COLO668 (cell line): ENCODE results near the gene NFKBIL1.
"Not testable (repeated sequence)": the region's sequence is repeated elsewhere in the genome, so short reads cannot be mapped to it uniquely, and the experiment has no call there.

ENCODE experiments used
- DNase-seq: peaks from one replicate; lab custom pipeline; 2025; ENCODE audit not compliant: unreplicated experiment; lab: John Stamatoyannopoulos, UW

Gene NFKBIL1

DNA sequence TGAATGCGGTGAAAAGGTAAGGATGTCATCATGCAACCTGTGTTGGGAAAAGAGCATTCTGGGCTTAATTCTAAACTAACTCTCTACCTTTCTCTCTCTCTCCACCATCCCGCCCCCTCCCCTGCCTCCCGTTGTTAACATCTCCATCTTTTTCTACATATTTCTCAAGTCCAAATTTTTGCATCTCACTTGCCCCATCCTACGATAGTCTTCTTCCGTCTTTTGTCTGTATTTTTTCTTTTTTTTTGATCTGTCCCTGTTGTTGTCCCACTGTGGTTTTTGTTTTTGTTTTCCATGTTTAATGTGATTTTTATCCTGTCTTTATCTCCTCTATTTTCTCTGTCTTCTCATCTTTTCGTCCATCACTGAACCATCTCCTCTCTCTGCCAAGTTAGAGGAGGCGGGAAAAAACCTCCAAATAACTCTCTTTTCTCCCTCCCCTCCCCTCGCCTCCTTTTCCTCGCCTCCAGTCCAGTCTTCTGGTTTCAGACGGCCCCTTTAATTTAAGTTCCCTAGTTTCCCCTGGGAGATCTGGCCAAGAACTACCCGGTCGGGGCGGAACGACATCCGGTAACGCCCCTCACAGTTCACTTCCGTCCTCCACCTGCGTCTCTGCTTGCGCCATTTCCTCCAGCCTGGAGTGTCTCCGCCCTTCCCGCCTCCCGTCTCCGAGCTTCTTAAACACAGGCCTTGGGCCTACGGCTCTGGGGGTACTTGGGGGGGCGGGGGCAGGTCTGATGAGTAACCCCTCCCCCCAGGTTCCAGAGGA lies at the start of gene NFKBIL1:
Gene NFKBIL1 (plus strand): TSS at position 651 of the 769 bp plus-strand sequence. CDS start 87 bp downstream, at position 738.
- peak; percentile 85 for DNase-seq

DNA sequence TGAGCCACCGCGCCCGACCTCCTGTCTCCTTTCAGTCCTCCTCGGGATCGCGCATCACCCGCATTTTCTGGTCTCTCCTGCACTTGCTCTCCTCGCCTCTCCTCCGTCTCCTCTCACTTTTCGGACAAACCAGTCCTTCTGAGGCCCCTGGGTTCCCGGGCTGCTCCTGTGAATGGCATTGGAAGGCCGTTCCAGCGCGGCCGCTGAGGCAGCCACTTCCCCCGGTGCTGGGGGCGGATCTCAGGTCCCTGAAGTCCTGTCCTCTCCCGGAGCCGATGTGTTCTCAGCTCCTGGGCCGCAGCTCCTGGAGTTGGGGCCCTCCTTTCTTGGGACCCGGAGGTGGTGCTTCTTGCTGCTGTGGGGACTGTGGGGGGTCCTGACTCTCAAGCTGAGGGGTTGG lies 48.7 kb upstream of the NFKBIL1 start:
- DNase-seq, result peak; percentile 8

DNA sequence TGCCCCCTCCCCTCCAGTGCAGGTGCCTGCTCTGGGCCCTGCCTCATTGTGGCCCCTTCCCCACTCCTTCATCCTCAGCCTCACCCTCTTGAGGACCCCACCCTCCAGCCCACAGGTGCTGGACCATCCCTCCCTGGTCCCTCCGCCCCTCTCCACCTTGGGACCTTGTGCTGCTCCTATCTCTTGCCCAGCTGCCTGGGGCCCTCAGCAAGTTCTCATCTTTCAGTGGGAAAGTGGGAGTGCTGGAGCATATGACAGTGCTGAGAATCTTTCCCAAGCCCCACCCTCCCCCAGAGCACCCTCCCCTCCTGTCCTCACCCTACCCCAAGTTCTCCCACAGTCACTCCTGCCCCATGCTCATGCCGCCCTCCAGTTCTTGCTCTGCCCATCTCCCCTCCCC lies 47.8 kb upstream of the NFKBIL1 start:
- not testable (repeated sequence) for DNase-seq

GRCh38 chr6:31502586-31502985 lies 44.8 kb upstream of the NFKBIL1 start:
- no peak for DNase-seq

- not testable (repeated sequence) for DNase-seq
These were observed 38.4 kb upstream of the NFKBIL1 start for GRCh38 chr6:31509036-31509435.

GRCh38 chr6:31510007-31510406 lies 37.4 kb upstream of the NFKBIL1 start:
- DNase-seq, result no peak

- no peak for DNase-seq
These were observed 33.8 kb upstream of the NFKBIL1 start for GRCh38 chr6:31513456-31514165.

- DNase-seq, result no peak
These were observed 25.6 kb upstream of the NFKBIL1 start for GRCh38 chr6:31521835-31522234.

- no peak for DNase-seq
These were observed 21.9 kb upstream of the NFKBIL1 start for GRCh38 chr6:31525553-31525931.

GRCh38 chr6:31525932-31526591 lies 21.3 kb upstream of the NFKBIL1 start:
- no peak for DNase-seq

DNA sequence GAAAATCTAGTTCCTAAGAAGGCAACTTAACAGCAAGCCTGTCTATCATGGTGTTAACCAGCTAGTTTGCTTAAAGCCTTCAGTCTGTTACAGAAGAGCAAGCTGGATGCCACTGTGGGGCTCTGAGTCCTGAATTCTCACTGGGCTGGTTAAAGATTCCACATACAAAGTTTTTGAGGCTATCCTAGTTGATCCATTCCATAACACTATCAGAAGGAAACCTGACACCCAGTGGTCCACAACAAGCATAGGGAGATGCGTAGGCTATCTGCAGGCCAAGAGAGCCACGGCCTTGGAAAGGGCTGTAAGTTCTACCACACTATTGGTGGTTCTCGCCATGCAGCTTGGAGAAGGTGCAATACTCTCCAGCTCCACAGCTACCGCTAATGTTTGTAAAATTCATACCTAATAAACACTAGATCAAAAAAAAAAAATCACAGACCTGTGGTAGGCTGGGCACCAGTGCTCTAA lies 19.1 kb upstream of the NFKBIL1 start:
- no peak for DNase-seq

GRCh38 chr6:31528821-31529328 lies 18.5 kb upstream of the NFKBIL1 start, which contains the start of gene MCCD1:
Gene MCCD1, plus strand, starts transcription at chr6:31528962. Its CDS starts 53 bp downstream, at chr6:31529015.
- DNase-seq, result no peak

DNA sequence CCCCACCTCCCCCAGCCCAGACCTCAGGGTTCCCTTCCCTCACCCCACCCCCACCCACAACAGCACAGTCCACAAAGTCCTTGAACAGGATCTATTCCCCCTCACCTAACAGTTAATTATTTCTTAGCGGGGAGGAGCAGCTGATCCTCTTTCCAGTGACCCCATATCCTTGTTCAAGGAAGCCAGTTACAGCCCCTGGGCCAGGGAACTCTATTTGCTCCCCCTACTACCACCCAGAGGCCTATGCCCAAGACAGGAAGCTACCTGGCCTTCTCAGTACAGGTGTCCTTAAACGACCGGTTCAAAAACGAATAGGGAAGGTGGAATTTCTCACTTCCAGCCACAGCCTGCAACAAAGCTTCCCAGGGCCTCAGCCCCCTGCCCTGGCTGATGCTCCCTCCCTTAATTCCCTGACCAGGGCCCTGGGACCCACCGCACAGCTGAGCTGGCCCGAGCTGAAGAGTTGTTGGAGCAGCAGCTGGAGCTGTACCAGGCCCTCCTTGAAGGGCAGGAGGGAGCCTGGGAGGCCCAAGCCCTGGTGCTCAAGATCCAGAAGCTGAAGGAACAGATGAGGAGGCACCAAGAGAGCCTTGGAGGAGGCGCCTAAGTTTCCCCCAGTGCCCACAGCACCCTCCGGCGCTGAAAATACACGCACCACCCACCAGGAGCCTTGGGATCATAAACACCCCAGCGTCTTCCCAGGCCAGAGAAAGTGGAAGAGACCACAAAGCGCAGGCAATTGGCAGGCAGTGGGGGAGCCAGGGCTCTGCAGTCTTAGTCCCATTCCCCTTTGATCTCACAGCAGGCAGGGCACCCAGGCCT lies 17.9 kb upstream of the NFKBIL1 start:
- DNase-seq, result no peak

- DNase-seq, result no peak
These were observed 16.7 kb upstream of the NFKBIL1 start for GRCh38 chr6:31530659-31531058.

GRCh38 chr6:31531162-31531561 lies 16.2 kb upstream of the NFKBIL1 start:
- no peak for DNase-seq

GRCh38 chr6:31531771-31532643 lies 15.4 kb upstream of the NFKBIL1 start:
- no peak for DNase-seq

DNA sequence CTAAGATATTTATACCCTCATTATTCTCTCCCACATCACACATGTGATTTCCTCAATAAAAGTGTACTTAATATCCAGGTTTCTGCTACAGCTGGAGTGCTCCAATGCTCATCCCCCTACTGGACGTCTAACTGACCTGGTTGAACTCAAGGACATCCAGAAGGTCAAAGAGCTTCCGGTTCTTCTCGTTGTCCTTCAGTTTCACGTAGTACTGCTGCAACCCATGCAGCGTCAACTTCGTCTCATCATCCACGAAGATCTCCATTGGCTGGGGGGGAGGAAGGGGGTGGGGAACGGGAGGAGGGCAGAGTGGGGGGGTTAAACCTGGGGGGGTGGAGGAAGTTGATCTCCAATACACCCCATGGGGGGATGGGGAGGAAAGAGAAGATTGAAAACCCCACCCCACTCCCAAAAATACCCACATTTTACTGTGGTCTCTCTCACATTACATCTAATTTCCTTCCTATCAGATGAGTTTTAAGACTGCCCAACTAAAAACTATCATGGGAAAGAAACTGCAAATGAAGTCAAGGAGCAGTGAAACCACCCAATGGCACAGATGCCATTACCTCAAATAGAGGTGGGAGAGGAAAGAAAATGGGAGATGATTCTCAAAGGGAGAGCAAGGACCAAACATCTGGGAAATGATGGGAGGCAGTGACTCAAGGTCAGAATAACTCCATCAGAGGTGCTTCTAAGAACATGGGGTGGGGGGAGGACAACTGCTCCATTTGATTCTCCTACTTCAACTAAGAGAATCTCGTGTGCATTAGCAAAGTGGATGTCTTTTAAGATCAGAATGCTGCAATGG lies 14.6 kb upstream of the NFKBIL1 start:
- no peak for DNase-seq

DNA sequence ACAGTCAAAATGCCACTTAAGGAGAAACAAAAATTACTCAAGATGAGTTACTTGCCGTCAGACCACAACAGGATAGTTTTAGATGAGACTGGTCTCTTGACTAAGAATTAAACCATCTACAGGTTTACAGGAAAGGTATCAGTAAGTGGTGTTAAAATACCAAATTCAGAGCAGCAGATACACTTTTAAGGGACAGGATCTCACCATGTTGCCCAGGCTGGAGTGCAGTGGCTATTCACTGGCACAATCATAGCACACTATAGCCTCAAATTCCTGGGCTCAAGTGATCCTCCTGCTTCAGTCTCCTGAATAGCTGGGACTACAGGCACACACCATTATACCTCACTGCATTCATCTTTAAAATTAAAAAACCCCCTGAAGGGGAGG lies 14.0 kb upstream of the NFKBIL1 start:
- no peak for DNase-seq

GRCh38 chr6:31534011-31534410 lies 13.4 kb upstream of the NFKBIL1 start:
- DNase-seq, result no peak
